BLaER1 treated with 17β-estradiol and CSF1 and Interleukin-3, amounts not matched to agents 10 nM and 100 nM (cell line): ENCODE results near the gene MYORG.
A peak's percentile ranks its signal among the peaks of the same experiment; 100 is the strongest.

Source experiments
- H3K27ac ChIP-seq, 11 experiments: shearing (Covaris generic); formaldehyde crosslinking; 2 replicates each; pipeline ENCODE4 v1.8.1; 2022
- H3K27me3 ChIP-seq, 11 experiments: shearing (Covaris generic); formaldehyde crosslinking; 2 replicates each; pipeline ENCODE4 v1.8.1; 2022
- H3K36me3 ChIP-seq, 11 experiments: shearing (Covaris generic); formaldehyde crosslinking; 2 replicates each; pipeline ENCODE4 v1.8.1; 2022
- H3K4me1 ChIP-seq, 10 experiments: shearing (Covaris generic); formaldehyde crosslinking; 2 replicates each; pipeline ENCODE4 v1.8.1; 2022
- H3K4me2 ChIP-seq, 11 experiments: shearing (Covaris generic); formaldehyde crosslinking; 2 replicates each; pipeline ENCODE4 v1.8.1; 2022
- H3K4me3 ChIP-seq, 10 experiments: shearing (Covaris generic); formaldehyde crosslinking; 2 replicates each; pipeline ENCODE4 v1.8.1; 2022
- H3K9ac ChIP-seq, 11 experiments: shearing (Covaris generic); formaldehyde crosslinking; 2 replicates each; pipeline ENCODE4 v1.8.1; 2022
- H3K9me3 ChIP-seq, 11 experiments: shearing (Covaris generic); formaldehyde crosslinking; replicated peaks in 1 of 11; 2 replicates each; pipeline ENCODE4 v1.8.1; 2022
- H4K20me1 ChIP-seq, 11 experiments: shearing (Covaris generic); formaldehyde crosslinking; 2 replicates each; pipeline ENCODE4 v1.8.1; 2022
- Cebpa-rat ChIP-seq, 11 experiments: shearing (Covaris generic); IDR thresholded peaks; 2 replicates each; pipeline ENCODE4 v1.8.1; 2022

The MYORG gene

DNA sequence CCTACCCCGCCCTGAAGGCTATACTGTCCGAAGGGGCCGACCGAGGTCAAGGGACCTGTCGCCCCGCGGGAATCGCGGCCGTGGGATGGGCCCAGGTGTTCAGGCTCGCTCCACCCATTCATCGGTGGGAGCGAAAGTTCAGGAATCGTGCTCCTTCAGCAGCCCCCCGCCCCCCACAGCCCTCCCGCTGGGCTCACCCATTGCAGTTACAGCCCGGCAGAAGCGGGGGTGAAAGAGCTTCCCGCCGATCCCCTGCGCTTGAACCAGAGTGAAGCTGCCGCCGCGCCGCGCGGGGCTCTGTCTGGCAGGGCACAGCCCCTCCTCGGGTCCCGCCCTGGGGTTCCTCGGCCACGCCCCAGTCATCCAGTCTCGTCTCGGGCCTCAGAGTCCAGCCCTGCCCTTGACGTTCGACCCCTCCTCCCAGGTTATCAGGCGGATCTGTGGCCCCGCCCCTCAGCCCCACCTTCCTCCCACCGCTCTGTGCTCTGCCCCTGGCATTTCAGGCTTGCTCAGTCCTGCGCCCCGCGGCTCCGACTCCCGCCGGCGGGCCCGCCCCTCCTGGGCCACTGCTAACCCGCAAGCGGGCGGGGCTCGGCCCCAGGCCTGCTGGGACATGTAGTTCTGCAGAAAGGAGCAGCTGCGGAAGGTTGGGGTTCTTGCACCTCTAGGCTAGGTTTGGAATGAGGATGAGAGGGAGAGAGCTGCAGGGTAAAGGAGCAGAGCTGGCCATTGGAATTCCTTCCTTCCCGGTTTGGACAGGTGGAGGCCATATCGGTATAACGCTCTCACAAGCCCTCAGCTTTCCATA is at the start of gene MYORG:
Gene MYORG (minus strand): TSS at position 303 of the 808 bp plus-strand sequence. CDS start 3,955 bp downstream, outside the sequence.
- H3K27ac ChIP-seq: peak within 1 kb of the TSS in 8 of 11 experiments; percentile 9 to 60 (median 48); a peak in 13 of 22 replicates
- TF ChIP-seq Cebpa-rat (IDR thresholded peaks at IDR 0.05): no peak
- peak within 1 kb of the TSS; percentile 59 to 80 (median 77) for H3K9ac ChIP-seq
- H4K20me1 ChIP-seq: peaks cover 0 to 7% (median 0%) of the 10 kb centered on the region in 11 experiments; a peak in 2 of 22 replicates
- peaks cover 2 to 12% (median 10%) of the 10 kb centered on the region in 11 experiments; a peak in 21 of 22 replicates for H3K9me3 ChIP-seq
- H3K4me3 ChIP-seq: peak within 1 kb of the TSS; percentile 65 to 81 (median 70)
- H3K4me1 ChIP-seq: peaks cover 24 to 62% (median 57%) of the 10 kb centered on the region in 10 experiments
- H3K36me3 ChIP-seq: peaks cover under 1 to 12% (median 7%) of the 10 kb centered on the region in 11 experiments; a peak in 19 of 22 replicates
- H3K4me2 ChIP-seq: peak within 1 kb of the TSS; percentile 88 to 99 (median 95)
- H3K27me3 ChIP-seq: peaks cover 0 to 7% (median 0%) of the 10 kb centered on the region in 11 experiments; a peak in 4 of 22 replicates

DNA sequence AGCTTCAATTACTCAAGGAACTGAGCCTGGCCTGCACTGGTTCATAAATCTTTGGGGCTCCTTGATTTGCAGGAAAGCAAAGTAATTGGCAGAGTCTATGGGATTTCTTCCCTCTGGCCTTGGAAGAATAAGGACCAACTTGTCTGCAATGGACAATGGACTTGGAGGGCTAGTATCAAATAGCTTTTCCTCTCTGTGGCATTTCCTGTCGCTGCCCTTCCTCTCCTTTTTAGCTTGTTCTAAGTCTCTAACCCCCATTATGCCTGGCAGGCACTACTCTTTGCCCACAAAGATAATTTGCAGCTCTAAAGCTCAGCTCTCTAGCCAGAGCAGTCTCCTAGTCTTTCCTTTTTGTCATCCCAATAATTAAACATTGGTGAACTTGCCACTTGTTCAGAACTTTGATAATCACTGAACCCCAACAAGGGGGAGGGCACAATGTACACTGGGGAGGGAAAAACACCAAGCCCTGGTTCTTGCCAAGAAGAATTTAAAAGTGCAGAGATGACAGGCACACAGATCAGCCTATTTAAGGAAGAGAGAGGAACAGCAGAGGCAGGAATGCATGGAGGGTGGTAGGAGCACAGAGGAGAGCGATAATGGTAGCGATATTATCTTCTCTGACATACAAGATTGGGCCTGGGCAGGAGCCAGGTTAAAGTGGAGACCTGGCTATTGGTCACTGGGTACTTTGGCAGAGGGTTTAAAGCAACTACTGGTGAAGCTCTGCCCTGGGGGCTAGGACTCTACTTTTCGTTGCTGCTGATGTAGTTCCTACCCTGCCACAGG is 43.2 kb upstream of the MYORG start:
- Histone ChIP-seq H3K27me3 (no peaks in the 10 kb centered on the region), H3K36me3 (peaks cover 0 to 6% (median 0%) of the 10 kb centered on the region in 11 experiments; a peak in 4 of 22 replicates), H3K9ac (no peak overlapping the region), H3K9me3 (no peaks in the 10 kb centered on the region), H3K4me3 (no peak overlapping the region), H4K20me1 (peaks cover 7 to 97% (median 83%) of the 10 kb centered on the region in 11 experiments; a peak in 21 of 22 replicates), H3K4me2 (no peak overlapping the region), H3K27ac (no peak overlapping the region), H3K4me1 (peaks cover 0 to 24% (median 12%) of the 10 kb centered on the region in 10 experiments; a peak in 12 of 20 replicates)
- TF ChIP-seq Cebpa-rat (IDR thresholded peaks at IDR 0.05): no peak

DNA sequence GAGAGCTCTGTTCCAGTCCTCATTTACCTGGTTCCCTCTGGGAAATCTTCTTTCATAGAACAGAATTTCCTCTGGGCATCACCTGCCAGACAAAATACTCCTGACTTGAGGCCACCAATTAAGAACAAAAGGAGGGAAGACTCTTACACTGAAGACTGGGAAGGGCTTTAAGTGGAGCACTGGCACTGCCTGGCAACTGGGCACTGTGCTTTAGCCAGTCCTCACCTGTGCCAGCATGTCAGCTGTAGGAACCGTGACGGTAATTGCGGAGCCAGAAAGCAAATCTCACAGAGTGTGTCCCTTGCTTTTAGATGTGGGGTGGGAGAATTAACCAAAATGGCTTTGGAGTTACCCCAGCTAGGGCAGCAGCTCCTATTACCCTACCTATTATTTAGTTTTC is 41.0 kb upstream of the MYORG start:
- no peak for TF ChIP-seq Cebpa-rat (IDR thresholded peaks at IDR 0.05)
- no peak overlapping the region for H3K4me3 ChIP-seq
- peaks cover 0 to 6% (median 3%) of the 10 kb centered on the region in 10 experiments; a peak in 11 of 20 replicates for H3K4me1 ChIP-seq
- H3K9me3 ChIP-seq: no peaks in the 10 kb centered on the region
- peaks cover 15 to 97% (median 80%) of the 10 kb centered on the region in 11 experiments; a peak in 21 of 22 replicates for H4K20me1 ChIP-seq
- no peaks in the 10 kb centered on the region for H3K27me3 ChIP-seq
- no peak overlapping the region for H3K4me2 ChIP-seq
- H3K36me3 ChIP-seq: peaks cover 0 to 6% (median 0%) of the 10 kb centered on the region in 11 experiments; a peak in 4 of 22 replicates
- H3K9ac ChIP-seq: no peak overlapping the region
- H3K27ac ChIP-seq: no peak overlapping the region

DNA sequence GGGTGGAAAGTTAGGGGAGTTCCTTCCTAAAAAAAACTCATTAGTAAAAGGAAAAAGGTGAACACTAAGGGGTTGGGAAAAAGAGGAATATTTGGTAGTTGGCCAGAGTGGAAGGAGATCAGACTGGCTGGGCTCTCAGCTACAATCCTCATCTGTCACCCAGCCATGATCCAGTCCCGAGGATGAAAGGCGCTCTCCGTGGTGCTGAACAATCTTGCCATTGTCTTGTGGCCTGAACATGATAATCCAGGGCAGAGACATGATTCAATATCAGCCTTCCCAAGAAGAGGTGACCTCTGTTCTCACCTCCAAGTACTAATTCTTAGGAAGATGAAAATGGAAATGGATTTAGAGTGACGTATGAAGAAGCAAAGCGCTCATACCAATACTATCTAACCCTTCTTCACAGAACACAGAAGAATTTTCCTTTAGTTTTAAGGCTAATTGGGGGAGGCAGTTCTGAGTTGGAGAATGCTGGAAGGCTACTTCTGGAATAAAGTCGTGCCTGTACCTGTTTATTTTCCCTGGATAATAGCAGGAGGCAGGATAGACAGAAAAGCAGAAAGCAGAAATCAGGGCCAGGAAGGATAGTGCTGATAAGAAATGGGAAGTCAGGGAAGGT is 36.6 kb upstream of the MYORG start:
- H4K20me1 ChIP-seq: peaks cover 19 to 97% (median 81%) of the 10 kb centered on the region in 11 experiments; a peak in 21 of 22 replicates

DNA sequence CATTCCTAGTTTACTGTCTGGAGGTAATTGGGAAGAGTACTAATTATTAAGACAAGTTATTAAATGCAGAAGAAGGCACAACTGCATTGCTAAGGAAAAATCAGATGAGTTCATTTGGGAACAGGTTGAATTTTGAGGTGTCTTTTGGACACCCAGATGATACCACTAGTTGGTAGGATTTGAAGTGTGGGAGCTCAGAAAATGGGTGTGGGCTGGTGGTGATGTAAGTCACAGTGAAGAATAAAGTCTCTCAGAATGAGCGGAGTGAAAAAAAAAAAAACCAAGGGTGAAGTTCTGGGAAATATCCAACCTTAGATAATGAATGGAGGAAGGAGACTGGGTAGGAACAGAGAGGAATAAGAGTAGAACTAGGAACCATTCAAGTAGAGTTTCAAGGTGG is 35.6 kb upstream of the MYORG start:
- Histone ChIP-seq H3K36me3 (peaks cover 0 to 12% (median 0%) of the 10 kb centered on the region in 11 experiments; a peak in 5 of 22 replicates), H3K4me3 (no peak overlapping the region), H4K20me1 (peaks cover 19 to 97% (median 81%) of the 10 kb centered on the region in 11 experiments; a peak in 21 of 22 replicates), H3K9me3 (no peaks in the 10 kb centered on the region), H3K4me2 (no peak overlapping the region), H3K9ac (no peak overlapping the region), H3K27me3 (no peaks in the 10 kb centered on the region), H3K27ac (no peak overlapping the region), H3K4me1 (no peaks in the 10 kb centered on the region; a peak in 1 of 20 replicates)
- TF ChIP-seq Cebpa-rat (IDR thresholded peaks at IDR 0.05): no peak

More for the DNA sequence above, 36.6 kb upstream of the MYORG start:
- no peak for TF ChIP-seq Cebpa-rat (IDR thresholded peaks at IDR 0.05)
- Histone ChIP-seq H3K27me3 (no peaks in the 10 kb centered on the region), H3K36me3 (peaks cover 0 to 6% (median 0%) of the 10 kb centered on the region in 11 experiments; a peak in 4 of 22 replicates), H3K4me2 (no peak overlapping the region), H3K4me3 (no peak overlapping the region), H3K9me3 (no peaks in the 10 kb centered on the region), H3K4me1 (no peaks in the 10 kb centered on the region; a peak in 1 of 20 replicates), H3K9ac (no peak overlapping the region), H3K27ac (no peak overlapping the region)

DNA sequence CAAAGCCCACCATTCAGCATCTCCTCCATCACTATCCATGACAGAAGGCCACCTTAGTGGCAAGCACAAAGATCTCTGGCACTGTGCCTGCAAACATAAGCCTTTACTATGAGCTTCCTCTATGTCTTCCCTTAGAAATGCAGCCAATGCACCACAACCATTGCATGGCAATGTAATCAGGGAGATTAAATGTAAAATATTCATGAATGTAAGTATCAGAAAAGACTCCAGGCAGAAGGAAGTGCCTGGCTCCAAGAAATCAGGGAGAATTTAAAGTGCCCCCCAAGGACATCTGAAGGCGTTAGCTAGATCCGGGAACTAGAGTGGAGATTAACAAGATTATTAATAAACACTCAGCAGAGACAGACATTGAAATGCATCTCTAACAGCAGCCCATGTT is 32.5 kb upstream of the MYORG start:
- TF ChIP-seq Cebpa-rat (IDR thresholded peaks at IDR 0.05): no peak
- Histone ChIP-seq H3K9me3 (no peaks in the 10 kb centered on the region), H3K36me3 (peaks cover 6 to 32% (median 17%) of the 10 kb centered on the region in 11 experiments; a peak in 17 of 22 replicates), H4K20me1 (peaks cover 19 to 100% (median 90%) of the 10 kb centered on the region in 11 experiments; a peak in 21 of 22 replicates), H3K27me3 (no peaks in the 10 kb centered on the region), H3K4me3 (no peak overlapping the region), H3K4me1 (no peaks in the 10 kb centered on the region), H3K27ac (no peak overlapping the region), H3K4me2 (no peak overlapping the region), H3K9ac (no peak overlapping the region)

DNA sequence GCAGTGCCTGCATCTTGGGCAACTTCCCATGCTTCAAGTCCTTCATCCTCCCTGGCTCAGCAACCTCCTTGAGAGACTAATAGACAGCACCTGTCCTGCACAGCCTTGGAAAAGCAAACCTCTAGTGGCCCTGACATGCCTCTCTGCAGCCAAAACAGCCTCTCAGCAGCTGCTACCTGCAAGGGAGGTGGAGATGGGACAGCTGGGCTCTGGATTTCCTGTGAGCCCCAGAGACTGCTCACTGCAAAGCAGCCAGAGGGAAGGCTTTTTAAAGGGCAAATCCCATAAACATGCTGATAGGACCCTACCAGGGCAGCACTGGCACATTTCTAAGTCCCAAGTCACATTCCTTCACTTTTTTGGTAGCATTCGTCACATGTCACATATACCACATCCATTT is 31.5 kb upstream of the MYORG start:
- Histone ChIP-seq H3K4me3 (no peak overlapping the region), H3K9ac (no peak overlapping the region), H4K20me1 (peaks cover 16 to 100% (median 87%) of the 10 kb centered on the region in 11 experiments; a peak in 21 of 22 replicates), H3K27ac (no peak overlapping the region), H3K4me2 (no peak overlapping the region), H3K36me3 (peaks cover 11 to 42% (median 22%) of the 10 kb centered on the region in 11 experiments), H3K27me3 (no peaks in the 10 kb centered on the region), H3K9me3 (no peaks in the 10 kb centered on the region), H3K4me1 (no peaks in the 10 kb centered on the region)
- TF ChIP-seq Cebpa-rat (IDR thresholded peaks at IDR 0.05): no peak

DNA sequence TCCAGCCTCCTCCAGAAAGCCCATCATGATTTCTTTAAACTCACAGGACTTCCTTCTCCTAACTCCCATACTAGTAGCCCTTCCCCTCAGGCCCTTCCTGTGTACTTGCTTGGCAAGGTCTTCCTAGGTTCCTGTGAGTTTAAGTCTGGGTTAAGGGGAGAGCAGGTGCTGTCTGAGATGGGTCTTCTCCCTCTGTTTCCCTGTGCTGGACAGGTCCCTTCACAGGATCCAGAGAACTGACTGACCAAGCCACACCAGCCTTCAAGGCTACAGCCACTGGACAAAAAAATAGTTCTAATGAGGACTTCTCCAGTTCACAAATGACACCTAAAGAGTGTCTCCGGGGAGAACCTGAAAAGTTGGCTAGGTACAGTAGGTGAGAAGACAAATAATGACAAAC is 29.5 kb upstream of the MYORG start:
- Histone ChIP-seq H4K20me1 (peaks cover 7 to 90% (median 74%) of the 10 kb centered on the region in 11 experiments; a peak in 21 of 22 replicates), H3K36me3 (peaks cover 31 to 58% (median 41%) of the 10 kb centered on the region in 11 experiments), H3K4me3 (no peak overlapping the region)

More for the DNA sequence above, 29.5 kb upstream of the MYORG start:
- H3K27ac ChIP-seq: no peak overlapping the region
- no peak overlapping the region for H3K9ac ChIP-seq
- no peak for TF ChIP-seq Cebpa-rat (IDR thresholded peaks at IDR 0.05)
- H3K27me3 ChIP-seq: no peaks in the 10 kb centered on the region
- no peaks in the 10 kb centered on the region for H3K9me3 ChIP-seq
- H3K4me1 ChIP-seq: no peaks in the 10 kb centered on the region
- H3K4me2 ChIP-seq: no peak overlapping the region
